ENCODE measurements around the gene NPIPA7.
"Not testable (repeated sequence)": the region's sequence is repeated elsewhere in the genome, so short reads cannot be mapped to it uniquely, and the experiment has no call there.

NPIPA7 gene

DNA sequence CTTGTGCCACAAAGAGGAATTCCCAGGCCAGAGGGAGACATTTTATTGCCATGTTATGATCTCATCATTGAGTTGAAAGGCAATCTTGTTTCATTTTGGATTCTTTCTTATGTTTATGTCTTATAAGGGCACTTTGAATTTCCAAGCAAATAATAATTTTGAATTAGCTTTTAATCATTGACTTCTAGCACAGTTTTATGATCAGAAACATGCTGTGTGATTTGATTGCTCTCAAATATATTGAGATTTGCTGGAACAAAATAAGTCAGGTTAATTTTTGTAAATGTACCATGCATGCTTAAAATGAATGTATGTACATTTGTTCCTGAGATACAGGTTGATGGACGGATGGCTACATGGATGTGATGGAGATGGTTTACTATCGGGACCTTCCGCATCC lies at the start of gene NPIPA7:
TSS of gene NPIPA7 (plus strand) at position 301 of the 400 bp plus-strand sequence. CDS start 105 bp downstream, outside the sequence.
- not testable (repeated sequence) for DNase-seq (ENCODE audit: low read depth in 2 of 2)

DNA sequence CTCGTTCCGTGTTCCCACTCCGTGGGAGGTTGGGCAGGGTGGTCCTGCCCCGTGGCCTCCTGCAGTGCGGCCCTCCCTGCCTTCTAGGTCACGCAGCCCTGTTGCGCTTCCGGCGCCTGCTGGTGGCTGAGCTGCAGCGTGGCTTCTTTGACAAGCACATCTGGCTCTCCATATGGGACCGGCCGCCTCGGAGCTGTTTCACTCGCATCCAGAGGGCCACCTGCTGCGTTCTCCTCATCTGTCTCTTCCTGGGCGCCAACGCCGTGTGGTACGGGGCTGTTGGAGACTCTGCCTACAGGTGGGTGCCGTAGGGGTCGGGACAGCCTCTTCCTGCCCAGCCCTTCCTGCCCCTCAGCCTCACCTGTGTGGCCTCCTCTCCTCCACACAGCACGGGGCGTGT lies 47.5 kb upstream of the NPIPA7 start:
- DNase-seq (ENCODE audit: low read depth in 2 of 2) = not testable (repeated sequence)

DNA sequence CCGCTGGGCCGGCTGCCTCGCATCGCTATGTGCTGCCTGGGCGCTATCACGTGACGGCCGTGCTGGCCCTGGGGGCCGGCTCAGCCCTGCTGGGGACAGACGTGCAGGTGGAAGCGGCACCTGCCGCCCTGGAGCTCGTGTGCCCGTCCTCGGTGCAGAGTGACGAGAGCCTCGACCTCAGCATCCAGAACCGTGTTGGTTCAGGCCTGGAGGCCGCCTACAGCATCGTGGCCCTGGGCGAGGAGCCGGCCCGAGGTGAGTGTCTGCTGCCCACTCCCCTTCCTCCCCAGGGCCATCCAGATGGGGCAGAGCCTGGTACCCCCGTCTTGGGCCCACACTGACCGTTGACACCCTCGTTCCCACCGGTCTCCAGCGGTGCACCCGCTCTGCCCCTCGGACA lies 21.4 kb upstream of the NPIPA7 start:
- DNase-seq (ENCODE audit: low read depth in 2 of 2) = not testable (repeated sequence)

DNA sequence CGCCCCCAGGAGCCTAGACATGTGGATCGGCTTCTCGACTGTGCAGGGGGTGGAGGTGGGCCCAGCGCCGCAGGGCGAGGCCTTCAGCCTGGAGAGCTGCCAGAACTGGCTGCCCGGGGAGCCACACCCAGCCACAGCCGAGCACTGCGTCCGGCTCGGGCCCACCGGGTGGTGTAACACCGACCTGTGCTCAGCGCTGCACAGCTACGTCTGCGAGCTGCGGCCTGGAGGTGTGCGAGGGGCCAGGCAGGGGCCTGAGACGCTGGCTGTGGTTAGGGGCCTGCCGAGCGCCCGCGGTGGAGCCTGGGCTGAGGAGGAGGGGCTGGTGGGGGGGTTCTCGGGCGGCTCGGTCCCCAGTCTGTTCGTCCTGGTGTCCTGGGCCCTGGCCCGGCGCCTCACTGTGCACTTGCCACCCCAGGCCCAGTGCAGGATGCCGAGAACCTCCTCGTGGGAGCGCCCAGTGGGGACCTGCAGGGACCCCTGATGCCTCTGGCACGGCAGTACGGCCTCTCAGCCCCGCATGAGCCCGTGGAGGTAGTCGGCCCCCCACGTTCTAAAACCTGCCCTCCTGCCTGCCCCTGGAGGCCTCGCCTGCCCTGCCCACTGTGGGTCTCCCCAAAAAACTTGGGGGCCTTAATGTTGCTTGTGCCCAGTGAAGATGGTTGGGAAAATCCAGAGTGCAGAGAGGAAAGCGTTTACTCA lies 20.2 kb upstream of the NPIPA7 start:
- not testable (repeated sequence) for DNase-seq (ENCODE audit: low read depth in 2 of 2)

- DNase-seq (ENCODE audit: low read depth in 2 of 2) = not testable (repeated sequence)
These were observed 15.3 kb upstream of the NPIPA7 start for GRCh38 chr16:16363595-16363994.

DNA sequence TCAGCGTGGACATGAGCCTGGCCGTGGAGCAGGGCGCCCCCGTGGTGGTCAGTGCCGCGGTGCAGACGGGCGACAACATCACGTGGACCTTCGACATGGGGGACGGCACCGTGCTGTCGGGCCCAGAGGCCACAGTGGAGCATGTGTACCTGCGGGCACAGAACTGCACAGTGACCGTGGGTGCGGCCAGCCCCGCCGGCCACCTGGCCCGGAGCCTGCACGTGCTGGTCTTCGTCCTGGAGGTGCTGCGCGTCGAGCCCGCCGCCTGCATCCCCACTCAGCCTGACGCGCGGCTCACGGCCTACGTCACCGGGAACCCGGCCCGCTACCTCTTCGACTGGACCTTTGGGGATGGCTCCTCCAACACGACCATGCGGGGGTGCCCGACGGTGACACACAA lies 14.8 kb upstream of the NPIPA7 start:
- DNase-seq (ENCODE audit: low read depth in 2 of 2) = not testable (repeated sequence)

DNA sequence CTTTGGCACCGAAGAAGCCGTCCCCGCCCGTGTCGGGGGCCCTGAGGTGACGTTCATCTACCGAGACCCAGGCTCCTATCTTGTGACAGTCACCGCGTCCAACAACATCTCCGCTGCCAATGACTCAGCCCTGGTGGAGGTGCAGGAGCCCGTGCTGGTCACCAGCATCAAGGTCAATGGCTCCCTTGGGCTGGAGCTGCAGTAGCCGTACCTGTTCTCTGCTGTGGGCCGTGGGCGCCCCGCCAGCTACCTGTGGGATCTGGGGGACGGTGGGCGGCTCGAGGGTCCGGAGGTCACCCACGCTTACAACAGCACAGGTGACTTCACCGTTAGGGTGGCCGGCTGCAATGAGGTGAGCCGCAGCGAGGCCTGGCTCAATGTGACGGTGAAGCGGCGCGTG lies 14.2 kb upstream of the NPIPA7 start:
- not testable (repeated sequence) for DNase-seq (ENCODE audit: low read depth in 2 of 2)

DNA sequence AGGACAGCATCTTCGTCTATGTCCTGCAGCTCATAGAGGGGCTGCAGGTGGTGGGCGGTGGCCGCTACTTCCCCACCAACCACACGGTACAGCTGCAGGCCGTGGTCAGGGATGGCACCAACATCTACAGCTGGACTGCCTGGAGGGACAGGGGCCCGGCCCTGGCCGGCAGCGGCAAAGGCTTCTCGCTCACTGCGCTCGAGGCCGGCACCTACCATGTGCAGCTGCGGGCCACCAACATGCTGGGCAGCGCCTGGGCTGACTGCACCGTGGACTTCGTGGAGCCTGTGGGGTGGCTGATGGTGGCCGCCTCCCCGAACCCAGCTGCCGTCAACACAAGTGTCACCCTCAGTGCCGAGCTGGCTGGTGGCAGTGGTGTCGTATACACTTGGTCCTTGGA lies 13.6 kb upstream of the NPIPA7 start:
- DNase-seq (ENCODE audit: low read depth in 2 of 2) = not testable (repeated sequence)

GRCh38 chr16:16365851-16366250 lies 13.1 kb upstream of the NPIPA7 start:
- not testable (repeated sequence) for DNase-seq (ENCODE audit: low read depth in 2 of 2)

DNA sequence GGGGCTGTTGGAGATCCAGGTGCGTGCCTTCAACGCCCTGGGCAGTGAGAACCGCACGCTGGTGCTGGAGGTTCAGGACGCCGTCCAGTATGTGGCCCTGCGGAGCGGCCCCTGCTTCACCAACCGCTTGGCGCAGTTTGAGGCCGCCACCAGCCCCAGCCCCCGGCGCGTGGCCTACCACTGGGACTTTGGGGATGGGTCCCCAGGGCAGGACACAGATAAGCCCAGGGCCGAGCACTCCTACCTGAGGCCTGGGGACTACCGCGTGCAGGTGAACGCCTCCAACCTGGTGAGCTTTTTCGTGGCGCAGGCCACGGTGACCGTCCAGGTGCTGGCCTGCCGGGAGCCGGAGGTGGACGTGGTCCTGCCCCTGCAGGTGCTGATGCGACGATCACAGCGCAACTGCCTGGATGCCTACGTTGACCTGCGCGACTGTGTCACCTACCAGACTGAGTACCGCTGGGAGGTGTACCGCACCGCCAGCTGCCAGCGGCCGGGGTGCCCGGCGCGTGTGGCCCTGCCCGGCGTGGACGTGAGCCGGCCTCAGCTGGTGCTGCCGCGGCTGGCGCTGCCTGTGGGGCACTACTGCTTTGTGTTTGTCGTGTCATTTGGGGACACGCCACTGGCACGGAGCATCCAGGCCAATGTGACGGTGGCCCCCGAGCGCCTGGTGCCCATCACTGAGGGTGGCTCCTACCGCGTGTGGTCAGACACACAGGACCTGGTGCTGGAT lies 12.2 kb upstream of the NPIPA7 start:
- DNase-seq (ENCODE audit: low read depth in 2 of 2) = not testable (repeated sequence)

DNA sequence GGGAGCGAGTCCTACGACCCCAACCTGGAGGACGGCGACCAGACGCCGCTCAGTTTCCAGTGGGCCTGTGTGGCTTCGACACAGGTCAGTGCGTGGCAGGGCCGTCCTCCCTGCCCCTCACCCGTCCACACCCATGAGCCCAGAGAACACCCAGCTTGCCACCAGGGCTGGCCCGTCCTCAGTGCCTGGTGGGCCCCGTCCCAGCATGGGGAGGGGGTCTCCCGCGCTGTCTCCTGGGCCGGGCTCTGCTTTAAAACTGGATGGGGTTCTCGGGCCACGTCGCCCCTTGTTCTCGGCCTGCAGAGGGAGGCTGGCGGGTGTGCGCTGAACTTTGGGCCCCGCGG lies 11.7 kb upstream of the NPIPA7 start:
- not testable (repeated sequence) for DNase-seq (ENCODE audit: low read depth in 2 of 2)

DNA sequence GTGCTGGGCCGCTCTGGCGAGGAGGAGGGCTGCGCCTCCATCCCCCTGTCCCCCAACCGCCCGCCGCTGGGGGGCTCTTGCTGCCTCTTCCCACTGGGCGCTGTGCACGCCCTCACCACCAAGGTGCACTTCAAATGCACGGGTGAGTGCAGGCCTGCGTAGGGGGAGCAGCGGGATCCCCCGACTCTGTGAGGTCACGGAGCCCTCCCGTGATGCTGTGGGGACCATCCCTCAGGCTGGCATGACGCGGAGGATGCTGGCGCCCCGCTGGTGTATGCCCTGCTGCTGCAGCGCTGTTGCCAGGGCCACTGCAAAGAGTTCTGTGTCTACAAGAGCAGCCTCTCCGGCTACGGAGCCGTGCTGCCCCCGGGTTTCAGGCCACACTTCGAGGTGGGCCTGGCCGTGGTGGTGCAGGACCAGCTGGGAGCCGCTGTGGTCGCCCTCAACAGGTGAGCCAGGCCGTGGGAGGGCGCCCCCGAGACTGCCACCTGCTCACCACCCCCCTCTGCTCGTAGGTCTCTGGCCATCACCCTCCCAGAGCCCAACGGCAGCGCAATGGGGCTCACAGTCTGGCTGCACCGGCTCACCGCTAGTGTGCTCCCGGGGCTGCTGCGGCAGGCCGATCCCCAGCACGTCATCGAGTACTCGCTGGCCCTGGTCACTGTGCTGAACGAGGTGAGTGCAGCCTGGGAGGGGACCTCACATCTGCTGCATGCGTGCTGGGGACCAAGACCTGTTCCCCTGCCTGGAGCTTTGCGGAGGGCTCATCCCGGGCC lies 9.7 kb upstream of the NPIPA7 start:
- not testable (repeated sequence) for DNase-seq (ENCODE audit: low read depth in 2 of 2)

DNA sequence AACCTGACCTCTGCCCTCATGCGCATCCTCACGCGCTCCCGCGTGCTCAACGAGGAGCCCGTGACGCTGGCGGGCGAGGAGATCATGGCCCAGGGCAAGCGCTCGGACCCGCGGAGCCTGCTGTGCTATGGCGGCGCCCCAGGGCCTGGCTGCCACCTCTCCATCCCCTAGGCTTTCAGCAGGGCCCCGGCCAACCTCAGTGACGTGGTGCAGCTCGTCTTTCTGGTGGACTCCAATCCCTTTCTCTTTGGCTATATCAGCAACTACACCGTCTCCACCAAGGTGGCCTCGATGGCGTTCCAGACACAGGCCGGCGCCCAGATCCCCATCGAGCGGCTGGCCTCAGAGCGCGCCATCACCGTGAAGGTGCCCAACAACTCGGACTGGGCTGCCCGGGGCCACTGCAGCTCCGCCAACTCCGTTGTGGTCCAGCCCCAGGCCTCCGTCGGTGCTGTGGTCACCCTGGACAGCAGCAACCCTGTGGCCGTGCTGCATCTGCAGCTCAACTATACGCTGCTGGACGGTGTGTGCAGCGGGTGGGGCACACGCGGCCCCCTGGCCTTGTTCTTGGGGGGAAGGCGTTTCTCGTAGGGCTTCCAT lies 7.7 kb upstream of the NPIPA7 start:
- not testable (repeated sequence) for DNase-seq (ENCODE audit: low read depth in 2 of 2)

GRCh38 chr16:16374192-16374591 lies 4.7 kb upstream of the NPIPA7 start:
- not testable (repeated sequence) for DNase-seq (ENCODE audit: low read depth in 2 of 2)

GRCh38 chr16:16399685-16400084 lies 20.7 kb downstream of the NPIPA7 start:
- not testable (repeated sequence) for DNase-seq (ENCODE audit: low read depth in 2 of 2)

- DNase-seq (ENCODE audit: low read depth in 2 of 2) = not testable (repeated sequence)
These were observed 23.4 kb downstream of the NPIPA7 start for GRCh38 chr16:16402333-16402732.

DNA sequence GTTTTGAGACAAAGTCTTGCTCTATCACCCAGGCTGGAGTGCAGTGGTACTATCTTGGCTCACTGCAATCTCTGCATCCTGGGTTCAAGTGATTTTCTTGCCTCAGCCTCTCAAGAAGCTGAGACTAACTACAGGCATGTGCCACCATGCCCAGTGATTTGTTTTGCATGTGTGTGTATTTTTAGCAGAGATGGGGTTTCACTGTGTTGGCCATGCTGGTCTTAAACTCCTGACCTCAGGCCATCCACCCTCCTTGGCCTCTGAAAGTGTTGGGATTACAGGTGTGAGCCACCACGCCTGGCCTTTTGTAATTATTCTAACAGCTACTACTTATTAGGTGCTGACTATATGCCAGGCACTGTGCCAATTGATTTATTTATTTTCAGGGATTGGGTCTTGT lies 25.3 kb downstream of the NPIPA7 start:
- not testable (repeated sequence) for DNase-seq (ENCODE audit: low read depth in 2 of 2)

DNA sequence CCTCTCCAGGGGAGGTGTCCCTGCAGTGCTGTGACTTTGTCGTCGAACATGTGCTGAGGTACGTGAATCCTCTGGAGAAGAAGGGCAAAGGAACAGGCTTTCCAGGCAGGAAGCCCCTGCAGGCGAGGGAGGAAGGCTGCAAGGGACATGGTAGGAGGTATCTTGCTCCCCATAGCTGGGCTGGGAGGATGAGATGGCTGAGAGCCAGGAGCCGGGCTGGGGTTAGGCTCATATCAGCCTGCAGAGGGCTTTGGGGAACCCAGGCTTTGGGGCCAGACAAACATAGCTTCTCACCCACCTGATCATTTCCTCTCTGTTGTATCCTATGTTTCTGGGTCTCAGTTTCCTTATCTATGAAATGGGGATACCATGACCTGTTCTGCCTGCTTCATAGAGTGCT lies 26.5 kb downstream of the NPIPA7 start:
- DNase-seq (ENCODE audit: low read depth in 2 of 2) = not testable (repeated sequence)

GRCh38 chr16:16408430-16408829 lies 29.5 kb downstream of the NPIPA7 start:
- DNase-seq (ENCODE audit: low read depth in 2 of 2) = not testable (repeated sequence)

DNA sequence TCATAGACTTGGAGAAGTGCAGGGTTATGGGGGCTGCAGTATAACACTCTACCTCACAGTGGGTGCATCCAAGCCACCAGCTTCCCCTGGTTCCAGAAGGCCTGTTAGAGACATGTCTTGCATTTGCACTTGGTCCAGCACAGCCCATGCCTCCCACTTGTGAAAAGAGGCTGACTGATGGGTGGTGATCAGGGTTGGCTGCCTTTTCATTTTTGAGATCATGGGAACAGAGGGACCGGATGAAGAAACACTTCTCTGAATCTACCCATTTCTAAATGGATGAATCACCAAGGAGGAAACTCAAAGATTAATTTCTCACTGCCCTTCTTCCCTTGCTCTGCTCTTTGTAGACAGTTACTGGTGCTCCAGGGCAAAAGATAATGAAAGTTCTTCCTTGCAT lies 34.8 kb downstream of the NPIPA7 start:
- not testable (repeated sequence) for DNase-seq (ENCODE audit: low read depth in 2 of 2)

GRCh38 chr16:16417071-16417470 lies 38.1 kb downstream of the NPIPA7 start:
- not testable (repeated sequence) for DNase-seq (ENCODE audit: low read depth in 2 of 2)
